Urinary bladder (tissue), 2 donors: ENCODE results near the gene MAPKAPK3. TPM values are rescaled to one million over a fixed set of nuclear protein-coding genes. Genes with fewer than 3 reads are reported as not detected.

Experiments used
- polyA plus RNA-seq: library from polyadenylated mRNA; stranded (reverse); fragments of 200-250 nt; gene quantifications from one replicate; pipeline ENCODE4 v1.2.3, GENCODE V29; 2013
- small RNA-seq: library from RNA; depleted of rRNA; stranded (forward); fragments of <200 nt; gene quantifications from one replicate; pipeline ENCODE3, GENCODE V24; 2014
- total RNA-seq: library from RNA; depleted of rRNA; stranded (reverse); fragments of >200 nt; gene quantifications from one replicate; pipeline ENCODE4 v1.2.3, GENCODE V29; 2014
- donor health status: healthy.

MAPKAPK3 gene
- total and polyA plus RNA-seq, 2 donors: 20.5 to 23.0 TPM

Small RNA genes within 50 kb of the gene (small RNA-seq; reads per million reads assigned to genes)
- gene MIR4787: 0.12 reads per million
- not detected for gene PPIAP69

Other genes with a start within 250 kb of the MAPKAPK3 start
- gene CACNA2D2, start 113.5 kb upstream of the MAPKAPK3 start, total RNA-seq: 1.4 TPM
- gene CACNA2D2, start 113.5 kb upstream of the MAPKAPK3 start, polyA plus RNA-seq: 1.3 TPM
- gene C3orf18, start 49.4 kb upstream of the MAPKAPK3 start, total RNA-seq: 9.3 TPM
- gene C3orf18, start 49.4 kb upstream of the MAPKAPK3 start, polyA plus RNA-seq: 21.6 TPM
- gene HEMK1, start 47.6 kb upstream of the MAPKAPK3 start, total RNA-seq: 15.0 TPM
- gene HEMK1, start 47.6 kb upstream of the MAPKAPK3 start, polyA plus RNA-seq: 17.6 TPM
- gene CISH, start 5.4 kb upstream of the MAPKAPK3 start, total RNA-seq: 5.0 TPM
- gene CISH, start 5.4 kb upstream of the MAPKAPK3 start, polyA plus RNA-seq: 7.9 TPM
- gene DOCK3, start 57.8 kb downstream of the MAPKAPK3 start, total RNA-seq: 1.7 TPM
- gene DOCK3, start 57.8 kb downstream of the MAPKAPK3 start, polyA plus RNA-seq: 0.66 TPM